ENCODE results near the gene MS4A14. TPM values are rescaled to one million over a fixed set of nuclear protein-coding genes. Genes with fewer than 3 reads are reported as not detected.

The MS4A14 gene
- total and polyA plus RNA-seq, 2 of the 8 experiments (the other 6 are each of a cell fraction or from before 2014, with no cell fraction given): not detected

DNA sequence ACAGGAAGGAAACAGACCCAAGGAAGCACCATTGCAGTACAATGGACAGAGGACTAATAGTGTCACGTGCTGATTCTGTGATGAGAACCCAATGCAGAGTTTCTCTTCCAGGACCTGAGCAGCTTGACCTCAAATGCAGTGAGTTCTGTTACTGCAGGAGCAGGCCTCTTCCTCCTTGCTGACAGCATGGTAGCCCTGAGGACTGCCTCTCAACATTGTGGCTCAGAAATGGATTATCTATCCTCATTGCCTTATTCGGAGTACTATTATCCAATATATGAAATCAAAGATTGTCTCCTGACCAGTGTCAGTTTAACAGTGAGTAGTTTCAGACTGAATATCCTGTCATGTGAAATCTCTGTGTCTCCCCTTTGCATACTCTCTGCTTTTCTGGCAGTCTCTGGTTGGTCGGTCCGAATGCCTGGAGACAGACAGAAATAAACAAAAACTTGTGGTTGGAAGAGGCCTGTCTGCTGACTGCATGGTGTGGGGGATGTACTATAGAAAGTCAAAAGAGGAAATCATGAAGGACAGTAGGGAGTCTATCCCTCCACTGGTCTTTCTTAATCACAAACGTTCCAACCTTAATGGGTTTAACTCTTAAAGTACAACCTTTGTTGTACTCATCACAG, 6.9 kb upstream of the MS4A14 start:
- Histone ChIP-seq H3K23ac (ENCODE audit: insufficient read length) (no peak overlapping the region), H2BK120ac (replicated peaks; ENCODE audit: low read depth, low read length) (no peak overlapping the region), H3K23me2 (ENCODE audit: low read depth, low read length) (no peaks in the 10 kb centered on the region), H2BK12ac (ENCODE audit: low read depth, low read length) (no peak overlapping the region), H3K4me3 (ENCODE audit: extremely low read depth in 1 of 4, insufficient read depth in 2 of 4, low read depth in 3 of 4, low read length in 4 of 4) (no peak overlapping the region), H4K20me1 (replicated peaks in 1 of 2; ENCODE audit: control insufficient read depth in 1 of 2, insufficient read depth in 2 of 2, low read length in 2 of 2) (no peaks in the 10 kb centered on the region), H4K91ac (replicated peaks; ENCODE audit: insufficient read length, low read length) (no peak overlapping the region), H2BK20ac (ENCODE audit: low read length) (no peak overlapping the region), H4K8ac (ENCODE audit: extremely low read depth, insufficient read depth, low read length) (no peak overlapping the region), H3K9me3 (ENCODE audit: insufficient read depth in 2 of 2, low read depth in 1 of 2, low read length in 1 of 2) (no peaks in the 10 kb centered on the region), H2BK5ac (ENCODE audit: low read depth, low read length) (no peak overlapping the region), H3K4me2 (ENCODE audit: insufficient read depth in 1 of 2, low read depth in 2 of 2, low read length in 2 of 2) (no peak overlapping the region), H3K4ac (replicated peaks; ENCODE audit: insufficient read length, low read depth, low read length) (no peak overlapping the region), H3K27me3 (replicated peaks in 1 of 4; ENCODE audit: control insufficient read depth in 3 of 4, extremely low read depth in 1 of 4, insufficient read depth in 3 of 4, low read length in 3 of 4) (no peaks in the 10 kb centered on the region), H3K9ac (replicated peaks in 1 of 4; ENCODE audit: extremely low read depth in 1 of 4, low read depth in 3 of 4, low read length in 3 of 4) (no peak overlapping the region), H2AK5ac (ENCODE audit: low read depth, low read length) (no peak overlapping the region), H2BK15ac (ENCODE audit: low read length) (no peak overlapping the region), H3K18ac (ENCODE audit: extremely low read depth, low read length) (no peak overlapping the region), H3K79me1 (ENCODE audit: low read depth, low read length) (no peaks in the 10 kb centered on the region), H3K27ac (ENCODE audit: low read depth, low read length) (no peak overlapping the region), H3K14ac (ENCODE audit: insufficient read length) (no peak overlapping the region), H3K4me1 (replicated peaks in 1 of 4; ENCODE audit: control insufficient read depth in 3 of 4, insufficient read depth in 4 of 4, low read length in 3 of 4) (no peaks in the 10 kb centered on the region), H4K5ac (ENCODE audit: insufficient read length, low read depth, low read length) (no peak overlapping the region), H2AFZ (ENCODE audit: low read length) (no peak overlapping the region), H3K56ac (replicated peaks; ENCODE audit: insufficient read length, low read depth, low read length) (no peak overlapping the region), H3K79me2 (ENCODE audit: control insufficient read depth in 1 of 2, insufficient read depth in 2 of 2, low read length in 2 of 2) (no peaks in the 10 kb centered on the region), H3K36me3 (ENCODE audit: control insufficient read depth in 2 of 4, insufficient read depth in 4 of 4, low read length in 3 of 4) (no peaks in the 10 kb centered on the region)
- no peak for DNase-seq (ENCODE audit: low read depth in 1 of 2, low spot score in 2 of 2)
- FAIRE-seq: no peak
- 72% methylated on average over 5 of the region's 5 CpGs; no CpG with 5 or more reads in 1 of the 2 experiments for WGBS, 2 experiments (ENCODE audit: extremely low coverage in 1 of 2, insufficient coverage in 1 of 2, insufficient read length in 1 of 2, insufficient replicate concordance in 2 of 2, low coverage in 1 of 2, low lambda C conversion rate in 2 of 2, missing lambda C conversion rate in 1 of 2)
- no peak for TF ChIP-seq NRF1 (IDR thresholded peaks at IDR 0.05; ENCODE audit: low read depth, low read length)
- no peak for TF ChIP-seq EZH2 (IDR thresholded peaks at IDR 0.05; ENCODE audit: low read depth, low read length, severe bottlenecking)
- TF ChIP-seq BCL11A (IDR thresholded peaks at IDR 0.05; ENCODE audit: low read depth in 2 of 2, low read length in 2 of 2): no peak
- TF ChIP-seq POU5F1 (IDR thresholded peaks at IDR 0.05; ENCODE audit: low read depth, low read length): no peak
- TF ChIP-seq SRF (IDR thresholded peaks at IDR 0.05; ENCODE audit: low read depth, low read length): no peak
- no peak for TF ChIP-seq RBBP5 (IDR thresholded peaks at IDR 0.05; ENCODE audit: borderline replicate concordance, low read depth, low read length)
- TF ChIP-seq KDM4A (IDR thresholded peaks at IDR 0.05; ENCODE audit: low read depth, low read length, severe bottlenecking): no peak
- no peak for TF ChIP-seq ZNF274 (IDR thresholded peaks at IDR 0.05; ENCODE audit: borderline replicate concordance, extremely low read depth, low read length)
- TF ChIP-seq ASH2L (IDR thresholded peaks at IDR 0.05; ENCODE audit: low read length): no peak
- no peak for TF ChIP-seq CTBP2 (IDR thresholded peaks at IDR 0.05; ENCODE audit: borderline replicate concordance, insufficient read depth, insufficient read length, low read length)
- TF ChIP-seq TEAD4 (IDR thresholded peaks at IDR 0.05; ENCODE audit: low read depth, low read length): no peak
- TF ChIP-seq SIRT6 (IDR thresholded peaks at IDR 0.05; ENCODE audit: low read length): no peak
- no peak for TF ChIP-seq SIX5 (IDR thresholded peaks at IDR 0.05; ENCODE audit: low read depth, low read length)
- TF ChIP-seq JUND (IDR thresholded peaks at IDR 0.05; ENCODE audit: low read length): no peak
- TF ChIP-seq EGR1 (IDR thresholded peaks at IDR 0.05; ENCODE audit: borderline replicate concordance, low read depth, low read length): no peak
- ChIA-PET CTCF (ENCODE audit: partially characterized antibody) (no interaction called here), POLR2A (ENCODE audit: partially characterized antibody) (no interaction called here)

Measured in H1 (cell line).